ENCODE measurements around the gene MYO3B. TPM values are rescaled to one million over a fixed set of nuclear protein-coding genes. Genes with fewer than 3 reads are reported as not detected.

Gene MYO3B
- total and polyA plus RNA-seq, 2 donors from 2014 or later: 3.5 to 6.4 TPM

DNA sequence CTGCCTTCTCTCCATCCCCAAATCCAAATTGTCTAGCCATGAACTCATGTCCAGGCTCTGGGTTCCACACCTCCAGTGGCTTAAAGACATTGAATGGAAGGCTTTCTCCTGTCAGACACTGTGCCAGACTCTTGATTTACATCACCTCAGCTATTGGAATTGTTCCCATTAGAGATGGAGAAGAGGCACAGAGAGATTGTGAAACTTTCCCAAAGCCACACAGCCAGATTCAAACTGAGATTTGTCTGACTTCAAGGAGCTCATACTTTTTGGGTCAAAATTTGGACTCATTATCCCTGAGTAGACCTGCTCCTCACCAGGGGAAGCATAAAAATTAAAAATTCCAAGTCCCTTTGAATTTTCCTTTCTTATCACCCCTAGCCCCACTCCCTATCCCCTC is 18.9 kb upstream of the MYO3B start:
- Histone ChIP-seq H3K27ac (ENCODE audit: low read depth in 2 of 2, low read length in 2 of 2) (no peak overlapping the region), H3K4me1 (ENCODE audit: control insufficient read depth in 2 of 3, insufficient read depth in 2 of 3, low read depth in 1 of 3, low read length in 3 of 3) (no peaks in the 10 kb centered on the region), H3K9me3 (ENCODE audit: control insufficient read depth in 2 of 3, insufficient read depth in 1 of 3, low read length in 3 of 3) (no peaks in the 10 kb centered on the region), H3K9ac (ENCODE audit: low read length in 3 of 3) (no peak overlapping the region), H3K36me3 (ENCODE audit: control insufficient read depth in 2 of 3, insufficient read depth in 3 of 3, low read length in 3 of 3) (no peaks in the 10 kb centered on the region), H3K27me3 (ENCODE audit: control insufficient read depth, insufficient read depth, low read length) (no peaks in the 10 kb centered on the region), H3K4me3 (ENCODE audit: low read length in 3 of 3) (no peak overlapping the region)
- intact Hi-C loops (cut with DNase I): no loop called here
- DNase-seq: no peak
- FAIRE-seq: no peak
- no peak for TF ChIP-seq CTCF (IDR thresholded peaks at IDR 0.05; ENCODE audit: borderline replicate concordance, extremely low read depth, insufficient read depth)

GRCh38 chr2:170161516-170162270 is 16.3 kb upstream of the MYO3B start:
- Histone ChIP-seq H3K4me3 (ENCODE audit: low read length in 3 of 3) (no peak overlapping the region), H3K9ac (ENCODE audit: low read length in 3 of 3) (no peak overlapping the region), H3K27me3 (ENCODE audit: control insufficient read depth, insufficient read depth, low read length) (no peaks in the 10 kb centered on the region), H3K9me3 (ENCODE audit: control insufficient read depth in 2 of 3, insufficient read depth in 1 of 3, low read length in 3 of 3) (no peaks in the 10 kb centered on the region), H3K4me1 (ENCODE audit: control insufficient read depth in 2 of 3, insufficient read depth in 2 of 3, low read depth in 1 of 3, low read length in 3 of 3) (no peaks in the 10 kb centered on the region), H3K36me3 (ENCODE audit: control insufficient read depth in 2 of 3, insufficient read depth in 3 of 3, low read length in 3 of 3) (no peaks in the 10 kb centered on the region), H3K27ac (ENCODE audit: low read depth in 2 of 2, low read length in 2 of 2) (no peak overlapping the region)
- no peak for TF ChIP-seq CTCF (IDR thresholded peaks at IDR 0.05; ENCODE audit: borderline replicate concordance, extremely low read depth, insufficient read depth)
- FAIRE-seq (no peak), DNase-seq (no peak)
- intact Hi-C loops (cut with DNase I): no loop called here

DNA sequence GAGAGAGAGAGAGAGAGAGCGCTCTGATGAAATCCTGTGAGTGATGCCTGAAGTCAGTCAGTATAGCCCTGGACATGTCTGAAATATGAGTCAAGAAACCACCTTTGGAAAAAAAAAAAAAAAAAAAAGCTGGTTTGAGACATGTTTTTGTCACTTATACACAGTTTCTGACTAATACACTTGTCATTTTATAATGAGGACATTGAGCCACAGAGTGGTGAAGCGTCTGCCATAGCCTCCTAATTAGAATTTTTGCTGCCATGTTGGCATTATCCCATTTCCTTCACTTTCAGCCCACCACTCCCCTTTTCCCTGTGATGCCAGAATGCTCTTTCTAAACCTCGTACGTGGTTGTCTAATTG is 15.7 kb upstream of the MYO3B start:
- Histone ChIP-seq H3K9ac (ENCODE audit: low read length in 3 of 3) (no peak overlapping the region), H3K4me3 (ENCODE audit: low read length in 3 of 3) (no peak overlapping the region), H3K4me1 (ENCODE audit: control insufficient read depth in 2 of 3, insufficient read depth in 2 of 3, low read depth in 1 of 3, low read length in 3 of 3) (no peaks in the 10 kb centered on the region), H3K27me3 (ENCODE audit: control insufficient read depth, insufficient read depth, low read length) (no peaks in the 10 kb centered on the region), H3K9me3 (ENCODE audit: control insufficient read depth in 2 of 3, insufficient read depth in 1 of 3, low read length in 3 of 3) (no peaks in the 10 kb centered on the region), H3K36me3 (ENCODE audit: control insufficient read depth in 2 of 3, insufficient read depth in 3 of 3, low read length in 3 of 3) (no peaks in the 10 kb centered on the region), H3K27ac (ENCODE audit: low read depth in 2 of 2, low read length in 2 of 2) (no peak overlapping the region)
- TF ChIP-seq CTCF (IDR thresholded peaks at IDR 0.05; ENCODE audit: borderline replicate concordance, extremely low read depth, insufficient read depth): no peak
- DNase-seq: no peak
- intact Hi-C loops (cut with DNase I): no loop called here
- no peak for FAIRE-seq
